Skeletal muscle tissue (tissue), 4 donors: ENCODE measurements around the gene PCDHB15. TPM values are rescaled to one million over a fixed set of nuclear protein-coding genes. Genes with fewer than 3 reads are reported as not detected.
"Not testable (repeated sequence)": the region's sequence is repeated elsewhere in the genome, so short reads cannot be mapped to it uniquely, and the experiment has no call there.

Experiments used
- H3K27ac ChIP-seq: one replicate; pipeline ENCODE4 v1.7.0; 2013; ENCODE audit warnings: mild to moderate bottlenecking, low read depth, low read length, inconsistent platforms
- H3K27me3 ChIP-seq, 3 donors: one replicate each; pipeline ENCODE4 v1.7.0; 2013; ENCODE audit warnings: low read length in 3 of 3; ENCODE audit not compliant: control insufficient read depth in 3 of 3, insufficient read depth in 3 of 3
- H3K36me3 ChIP-seq, 3 donors: one replicate each; pipeline ENCODE4 v1.7.0; 2013; ENCODE audit warnings: low read length in 3 of 3; ENCODE audit not compliant: control insufficient read depth in 3 of 3, insufficient read depth in 3 of 3
- H3K4me1 ChIP-seq, 3 donors: one replicate each; pipeline ENCODE4 v1.7.0; 2013; ENCODE audit warnings: low read length in 3 of 3, mild to moderate bottlenecking in 3 of 3; ENCODE audit not compliant: control insufficient read depth in 3 of 3, insufficient read depth in 3 of 3
- H3K4me3 ChIP-seq, 3 donors: one replicate each; pipeline ENCODE4 v1.7.0; 2013; ENCODE audit warnings: low read length in 3 of 3
- H3K9ac ChIP-seq, 3 donors: one replicate each; pipeline ENCODE4 v1.7.0; 2013; ENCODE audit warnings: low read length in 3 of 3, mild to moderate bottlenecking in 3 of 3, moderate library complexity in 2 of 3, low read depth in 1 of 3
- H3K9me3 ChIP-seq, 3 donors: one replicate each; pipeline ENCODE4 v1.7.0; 2013; ENCODE audit warnings: low read length in 3 of 3; ENCODE audit not compliant: control insufficient read depth in 3 of 3
- total RNA-seq: library from RNA; depleted of rRNA; stranded (reverse); fragments of >200 nt; gene quantifications from one replicate; pipeline ENCODE4 v1.2.3, GENCODE V29; 2014
- donor health status: Osteomylitis.

Gene PCDHB15
- total RNA-seq, 1 donor from 2014 or later = 4.2 TPM

GRCh38 chr5:141246971-141247370, 1.8 kb downstream of the PCDHB15 start:
- not testable (repeated sequence) for H3K9ac ChIP-seq, H3K27me3 ChIP-seq, H3K4me1 ChIP-seq, H3K36me3 ChIP-seq, H3K4me3 ChIP-seq, H3K27ac ChIP-seq
- peaks cover 13 to 56% (median 23%) of the 10 kb centered on the region in 3 donors for H3K9me3 ChIP-seq

GRCh38 chr5:141247434-141247833, 2.2 kb downstream of the PCDHB15 start:
- H3K9me3 ChIP-seq = peaks cover 13 to 54% (median 23%) of the 10 kb centered on the region in 3 donors
- not testable (repeated sequence) for H3K4me1 ChIP-seq, H3K27ac ChIP-seq, H3K36me3 ChIP-seq, H3K4me3 ChIP-seq, H3K9ac ChIP-seq, H3K27me3 ChIP-seq

GRCh38 chr5:141250576-141250975, 5.4 kb downstream of the PCDHB15 start:
- H3K27me3 ChIP-seq = no peaks in the 10 kb centered on the region
- H3K4me3 ChIP-seq = peak overlapping the region in 1 of 3 donors; percentile 33
- peaks cover 14 to 67% (median 28%) of the 10 kb centered on the region in 3 donors for H3K9me3 ChIP-seq
- no peaks in the 10 kb centered on the region for H3K4me1 ChIP-seq
- no peak overlapping the region for H3K9ac ChIP-seq
- no peaks in the 10 kb centered on the region for H3K36me3 ChIP-seq
- H3K27ac ChIP-seq = no peak overlapping the region

- H3K27ac ChIP-seq = no peak overlapping the region
- H3K4me1 ChIP-seq = no peaks in the 10 kb centered on the region
- peak overlapping the region in 1 of 3 donors; percentile 32 for H3K4me3 ChIP-seq
- H3K9me3 ChIP-seq = peaks cover 44 to 73% (median 47%) of the 10 kb centered on the region in 3 donors
- H3K9ac ChIP-seq = no peak overlapping the region
- H3K27me3 ChIP-seq = no peaks in the 10 kb centered on the region
- H3K36me3 ChIP-seq = no peaks in the 10 kb centered on the region
Measured at GRCh38 chr5:141258464-141258863, 13.3 kb downstream of the PCDHB15 start.

- Histone ChIP-seq H3K9ac (no peak overlapping the region), H3K4me3 (peak overlapping the region in 1 of 3 donors; percentile 32), H3K9me3 (peaks cover 43 to 75% (median 50%) of the 10 kb centered on the region in 3 donors), H3K27ac (no peak overlapping the region), H3K4me1 (no peaks in the 10 kb centered on the region), H3K36me3 (no peaks in the 10 kb centered on the region), H3K27me3 (no peaks in the 10 kb centered on the region)
Measured at GRCh38 chr5:141258948-141259347, 13.8 kb downstream of the PCDHB15 start.

GRCh38 chr5:141260458-141261237, 15.5 kb downstream of the PCDHB15 start:
- Histone ChIP-seq H3K9me3 (peaks cover 46 to 71% (median 50%) of the 10 kb centered on the region in 3 donors), H3K36me3 (peaks cover 0 to under 1% (median 0%) of the 10 kb centered on the region in 3 donors), H3K4me1 (no peaks in the 10 kb centered on the region), H3K27ac (no peak overlapping the region), H3K9ac (no peak overlapping the region), H3K27me3 (no peaks in the 10 kb centered on the region), H3K4me3 (peak overlapping the region in 2 of 3 donors; percentile 6 to 49)

GRCh38 chr5:141261238-141261546, 16.0 kb downstream of the PCDHB15 start:
- Histone ChIP-seq H3K9ac (no peak overlapping the region), H3K27me3 (no peaks in the 10 kb centered on the region), H3K27ac (no peak overlapping the region), H3K9me3 (peaks cover 48 to 73% (median 55%) of the 10 kb centered on the region in 3 donors), H3K36me3 (peaks cover 0 to 5% (median 0%) of the 10 kb centered on the region in 3 donors), H3K4me3 (no peak overlapping the region), H3K4me1 (no peaks in the 10 kb centered on the region)

GRCh38 chr5:141269195-141269594, 24.0 kb downstream of the PCDHB15 start:
- Histone ChIP-seq H3K4me3 (peak overlapping the region in 1 of 3 donors; percentile 25), H3K27ac (no peak overlapping the region), H3K9ac (no peak overlapping the region), H3K9me3 (peaks cover 14 to 71% (median 38%) of the 10 kb centered on the region in 3 donors), H3K27me3 (no peaks in the 10 kb centered on the region), H3K36me3 (peaks cover 0 to 5% (median 0%) of the 10 kb centered on the region in 3 donors), H3K4me1 (no peaks in the 10 kb centered on the region)

GRCh38 chr5:141272906-141273305, 27.7 kb downstream of the PCDHB15 start:
- Histone ChIP-seq H3K27ac (no peak overlapping the region), H3K9me3 (peaks cover 10 to 60% (median 27%) of the 10 kb centered on the region in 3 donors), H3K9ac (no peak overlapping the region), H3K36me3 (no peaks in the 10 kb centered on the region), H3K4me3 (peak overlapping the region in 1 of 3 donors; percentile 7), H3K4me1 (no peaks in the 10 kb centered on the region), H3K27me3 (no peaks in the 10 kb centered on the region)

GRCh38 chr5:141298376-141298775, 53.2 kb downstream of the PCDHB15 start:
- H3K9me3 ChIP-seq = peaks cover 4 to 24% (median 6%) of the 10 kb centered on the region in 3 donors
- no peaks in the 10 kb centered on the region for H3K27me3 ChIP-seq
- H3K36me3 ChIP-seq = peaks cover 0 to 3% (median 0%) of the 10 kb centered on the region in 3 donors
- no peak overlapping the region for H3K27ac ChIP-seq
- peak overlapping the region in 1 of 3 donors; percentile 10 for H3K4me3 ChIP-seq
- no peaks in the 10 kb centered on the region for H3K4me1 ChIP-seq
- no peak overlapping the region for H3K9ac ChIP-seq
